ENCODE data around the gene ATXN2.
A peak's percentile ranks its signal among the peaks of the same experiment; 100 is the strongest.

Gene ATXN2, protein sequence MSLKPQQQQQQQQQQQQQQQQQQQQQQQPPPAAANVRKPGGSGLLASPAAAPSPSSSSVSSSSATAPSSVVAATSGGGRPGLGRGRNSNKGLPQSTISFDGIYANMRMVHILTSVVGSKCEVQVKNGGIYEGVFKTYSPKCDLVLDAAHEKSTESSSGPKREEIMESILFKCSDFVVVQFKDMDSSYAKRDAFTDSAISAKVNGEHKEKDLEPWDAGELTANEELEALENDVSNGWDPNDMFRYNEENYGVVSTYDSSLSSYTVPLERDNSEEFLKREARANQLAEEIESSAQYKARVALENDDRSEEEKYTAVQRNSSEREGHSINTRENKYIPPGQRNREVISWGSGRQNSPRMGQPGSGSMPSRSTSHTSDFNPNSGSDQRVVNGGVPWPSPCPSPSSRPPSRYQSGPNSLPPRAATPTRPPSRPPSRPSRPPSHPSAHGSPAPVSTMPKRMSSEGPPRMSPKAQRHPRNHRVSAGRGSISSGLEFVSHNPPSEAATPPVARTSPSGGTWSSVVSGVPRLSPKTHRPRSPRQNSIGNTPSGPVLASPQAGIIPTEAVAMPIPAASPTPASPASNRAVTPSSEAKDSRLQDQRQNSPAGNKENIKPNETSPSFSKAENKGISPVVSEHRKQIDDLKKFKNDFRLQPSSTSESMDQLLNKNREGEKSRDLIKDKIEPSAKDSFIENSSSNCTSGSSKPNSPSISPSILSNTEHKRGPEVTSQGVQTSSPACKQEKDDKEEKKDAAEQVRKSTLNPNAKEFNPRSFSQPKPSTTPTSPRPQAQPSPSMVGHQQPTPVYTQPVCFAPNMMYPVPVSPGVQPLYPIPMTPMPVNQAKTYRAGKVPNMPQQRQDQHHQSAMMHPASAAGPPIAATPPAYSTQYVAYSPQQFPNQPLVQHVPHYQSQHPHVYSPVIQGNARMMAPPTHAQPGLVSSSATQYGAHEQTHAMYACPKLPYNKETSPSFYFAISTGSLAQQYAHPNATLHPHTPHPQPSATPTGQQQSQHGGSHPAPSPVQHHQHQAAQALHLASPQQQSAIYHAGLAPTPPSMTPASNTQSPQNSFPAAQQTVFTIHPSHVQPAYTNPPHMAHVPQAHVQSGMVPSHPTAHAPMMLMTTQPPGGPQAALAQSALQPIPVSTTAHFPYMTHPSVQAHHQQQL

DNA sequence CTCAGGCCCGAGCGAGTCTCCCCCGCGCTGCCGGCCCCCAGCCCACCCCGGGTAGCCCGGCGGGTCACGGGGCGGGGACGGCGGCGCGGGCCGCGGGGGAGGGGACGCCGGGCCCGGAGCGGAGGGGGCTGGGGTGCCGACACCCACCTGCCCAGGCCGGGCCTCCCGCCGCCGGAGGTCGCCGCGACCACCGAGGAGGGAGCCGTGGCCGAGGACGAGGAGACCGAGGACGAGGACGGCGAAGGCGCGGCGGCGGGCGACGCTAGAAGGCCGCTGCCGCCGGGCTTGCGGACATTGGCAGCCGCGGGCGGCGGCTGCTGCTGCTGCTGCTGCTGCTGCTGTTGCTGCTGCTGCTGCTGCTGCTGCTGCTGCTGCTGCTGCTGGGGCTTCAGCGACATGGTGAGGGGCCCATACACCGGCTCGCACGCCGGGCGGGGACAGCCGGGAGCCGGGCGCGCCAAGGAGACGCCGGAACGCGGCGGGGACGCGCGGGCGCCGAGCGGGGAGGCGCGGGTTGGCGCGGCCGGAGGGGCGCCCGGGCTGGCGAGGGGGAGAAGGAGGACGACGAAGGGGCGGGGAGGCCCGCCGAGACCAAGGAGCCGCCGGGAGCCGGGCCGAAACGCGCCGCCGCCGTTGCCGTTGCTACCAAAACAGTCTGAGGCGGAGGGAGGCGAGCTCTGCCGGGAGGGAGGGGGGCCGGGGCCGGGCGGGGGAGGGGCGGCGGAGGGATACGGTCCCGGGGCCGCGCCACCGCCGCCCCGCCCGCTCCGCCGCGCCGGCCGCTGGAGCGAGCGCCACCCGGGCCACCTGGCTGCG, at the start of gene ATXN2:
ATXN2 (minus strand) TSS at position 679 of the 816 bp plus-strand sequence; CDS start at position 398, 281 bp downstream.
- H3K4me3 ChIP-seq (ENCODE audit: low read depth, low read length): peak within 1 kb of the TSS; percentile 97
- no peak for DNase-seq (ENCODE audit: low read depth)
- TF ChIP-seq, protein P1, sequence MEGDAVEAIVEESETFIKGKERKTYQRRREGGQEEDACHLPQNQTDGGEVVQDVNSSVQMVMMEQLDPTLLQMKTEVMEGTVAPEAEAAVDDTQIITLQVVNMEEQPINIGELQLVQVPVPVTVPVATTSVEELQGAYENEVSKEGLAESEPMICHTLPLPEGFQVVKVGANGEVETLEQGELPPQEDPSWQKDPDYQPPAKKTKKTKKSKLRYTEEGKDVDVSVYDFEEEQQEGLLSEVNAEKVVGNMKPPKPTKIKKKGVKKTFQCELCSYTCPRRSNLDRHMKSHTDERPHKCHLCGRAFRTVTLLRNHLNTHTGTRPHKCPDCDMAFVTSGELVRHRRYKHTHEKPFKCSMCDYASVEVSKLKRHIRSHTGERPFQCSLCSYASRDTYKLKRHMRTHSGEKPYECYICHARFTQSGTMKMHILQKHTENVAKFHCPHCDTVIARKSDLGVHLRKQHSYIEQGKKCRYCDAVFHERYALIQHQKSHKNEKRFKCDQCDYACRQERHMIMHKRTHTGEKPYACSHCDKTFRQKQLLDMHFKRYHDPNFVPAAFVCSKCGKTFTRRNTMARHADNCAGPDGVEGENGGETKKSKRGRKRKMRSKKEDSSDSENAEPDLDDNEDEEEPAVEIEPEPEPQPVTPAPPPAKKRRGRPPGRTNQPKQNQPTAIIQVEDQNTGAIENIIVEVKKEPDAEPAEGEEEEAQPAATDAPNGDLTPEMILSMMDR (IDR thresholded peaks at IDR 0.05; ENCODE audit: low read depth, low read length, missing control alignments): no peak
- in situ Hi-C loops (cut with HindIII; ENCODE audit: low sequenced_read_pairs): no loop called here

DNA sequence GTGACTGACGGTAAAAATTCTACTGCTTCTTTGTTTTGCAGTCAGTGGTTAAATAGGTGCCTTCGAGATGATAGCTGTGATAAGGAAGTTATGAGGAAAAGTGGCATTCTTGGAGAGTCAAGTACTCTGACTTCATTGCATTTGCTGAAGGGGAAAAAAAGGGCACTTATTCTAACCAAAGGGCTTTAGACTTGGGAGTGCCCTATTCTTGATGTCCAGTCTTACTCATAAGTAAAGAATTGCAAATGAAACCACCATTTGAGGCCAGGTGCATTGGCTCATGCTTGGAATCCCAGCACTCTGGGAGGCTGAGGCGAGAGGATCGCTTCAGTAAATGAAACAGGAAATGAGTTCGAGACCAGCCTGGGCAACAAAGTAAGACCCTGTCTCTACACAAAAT, 46.3 kb upstream of the ATXN2 start:
- H3K4me3 ChIP-seq (ENCODE audit: low read depth, low read length): no peak overlapping the region
- in situ Hi-C loops (cut with HindIII; ENCODE audit: low sequenced_read_pairs): no loop called here
- TF ChIP-seq, protein P1 (IDR thresholded peaks at IDR 0.05; ENCODE audit: low read depth, low read length, missing control alignments): no peak
- DNase-seq (ENCODE audit: low read depth): no peak

DNA sequence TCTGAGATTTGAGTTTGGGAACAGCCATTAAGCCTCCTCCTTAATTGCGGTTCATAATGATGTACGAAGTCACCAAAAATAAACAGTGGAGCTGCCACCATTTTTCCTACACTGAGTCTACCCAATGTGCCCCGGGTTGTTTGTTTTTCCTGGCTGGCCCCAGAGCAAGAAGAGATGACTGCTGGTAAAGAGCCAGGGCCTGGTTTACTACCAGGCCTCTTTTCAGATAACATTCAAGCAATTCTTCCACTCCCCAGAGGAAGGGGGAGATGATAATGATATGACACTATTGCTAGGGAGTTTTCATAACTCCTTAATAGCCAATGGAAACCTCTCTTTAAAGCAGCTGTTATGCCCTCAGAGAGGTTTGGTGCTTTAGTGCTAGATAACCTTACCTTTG, 44.3 kb upstream of the ATXN2 start:
- DNase-seq (ENCODE audit: low read depth): no peak
- TF ChIP-seq, protein P1 (IDR thresholded peaks at IDR 0.05; ENCODE audit: low read depth, low read length, missing control alignments): no peak

DNA sequence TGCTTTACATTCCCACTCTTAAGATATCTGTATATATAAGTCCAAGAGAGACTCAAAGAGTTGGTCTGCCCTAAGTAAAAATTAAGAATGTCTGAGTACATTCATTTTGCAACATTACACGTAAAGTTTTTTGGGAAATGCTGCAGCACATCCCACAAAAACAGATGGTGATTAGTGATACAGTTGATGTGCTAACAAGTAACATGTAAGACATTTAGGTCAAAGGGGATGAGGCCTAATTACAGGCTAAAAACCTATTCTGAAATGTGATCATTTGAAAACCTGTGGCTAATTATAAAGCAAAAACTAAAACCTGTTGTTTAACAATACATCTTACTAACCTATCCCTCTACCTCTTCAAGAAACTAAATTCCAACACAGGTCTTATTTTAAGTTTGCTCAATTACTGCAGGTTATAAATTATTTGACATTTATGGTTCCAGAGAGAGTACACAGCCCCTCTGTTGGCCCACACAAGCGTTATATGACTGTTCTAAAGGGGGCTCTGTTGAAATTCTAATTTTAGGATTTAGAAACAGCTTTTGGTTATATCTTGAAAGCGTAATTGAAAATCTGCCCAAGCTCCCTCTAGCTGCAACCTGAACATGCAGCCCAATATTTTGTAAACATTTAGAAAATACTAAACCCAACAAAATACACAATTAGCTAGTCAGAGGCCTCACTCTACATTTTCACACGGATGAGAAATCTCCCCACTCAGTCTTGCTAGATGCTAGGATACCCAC, 43.7 kb upstream of the ATXN2 start:
- no peak overlapping the region for H3K4me3 ChIP-seq (ENCODE audit: low read depth, low read length)
- in situ Hi-C loops (cut with HindIII; ENCODE audit: low sequenced_read_pairs): no loop called here
- TF ChIP-seq, protein P1 (IDR thresholded peaks at IDR 0.05; ENCODE audit: low read depth, low read length, missing control alignments): peak; percentile 19
- no peak for DNase-seq (ENCODE audit: low read depth)

More for the DNA sequence above, 44.3 kb upstream of the ATXN2 start:
- in situ Hi-C loops (cut with HindIII; ENCODE audit: low sequenced_read_pairs): no loop called here
- no peak overlapping the region for H3K4me3 ChIP-seq (ENCODE audit: low read depth, low read length)

DNA sequence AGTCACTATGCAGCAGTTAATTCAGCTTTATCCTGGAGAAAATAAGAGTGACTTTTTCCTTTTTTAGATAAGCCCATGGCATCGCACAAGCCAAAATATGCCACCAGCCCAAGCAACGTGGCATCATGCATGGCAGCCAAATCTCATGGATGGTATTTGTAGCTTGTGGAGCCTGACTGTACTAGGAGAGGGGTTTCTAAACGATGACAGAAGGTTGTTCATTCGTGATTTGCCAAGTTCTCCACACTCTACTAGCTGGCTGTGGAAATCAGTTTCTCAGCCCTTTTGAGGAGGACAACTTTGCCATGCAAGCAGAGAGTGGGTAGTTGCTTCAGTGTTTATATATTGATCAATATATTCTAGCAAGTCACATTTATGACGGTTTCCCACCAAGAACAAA, 41.4 kb upstream of the ATXN2 start:
- in situ Hi-C loops (cut with HindIII; ENCODE audit: low sequenced_read_pairs): no loop called here
- DNase-seq (ENCODE audit: low read depth): no peak
- H3K4me3 ChIP-seq (ENCODE audit: low read depth, low read length): no peak overlapping the region
- TF ChIP-seq, protein P1 (IDR thresholded peaks at IDR 0.05; ENCODE audit: low read depth, low read length, missing control alignments): no peak
